ENCODE results near the gene CNTNAP5.

CNTNAP5 gene

DNA sequence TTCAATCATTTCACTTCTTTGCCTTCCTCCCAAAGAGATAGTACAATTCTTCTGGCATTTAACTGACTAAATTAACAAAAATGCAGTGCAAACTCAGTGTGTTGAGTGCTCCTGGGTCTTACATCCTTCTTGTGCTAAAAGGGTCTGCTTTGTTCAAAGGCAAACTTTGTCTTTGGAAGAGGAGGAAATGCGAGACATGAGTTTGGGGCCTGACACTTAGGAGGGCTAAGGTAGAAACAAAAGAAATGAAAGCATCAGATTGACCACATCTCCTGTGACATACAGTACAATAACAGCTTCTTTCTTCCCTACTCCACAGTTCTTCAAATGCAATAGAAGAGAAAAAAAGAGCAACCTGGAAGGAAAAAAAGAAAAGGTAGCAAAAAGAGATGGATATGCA is 161.7 kb downstream of the CNTNAP5 start:
- Histone ChIP-seq H3K4me3 (ENCODE audit: low read depth, low read length) (no peak overlapping the region), H3K36me3 (ENCODE audit: insufficient read depth, low read length) (no peaks in the 10 kb centered on the region), H3K27ac (ENCODE audit: low read depth, low read length) (no peak overlapping the region), H3K79me2 (ENCODE audit: control insufficient read depth, insufficient read depth, low read length, unreplicated experiment) (no peaks in the 10 kb centered on the region), H3K4me1 (ENCODE audit: control insufficient read depth, insufficient read depth, low read length, unreplicated experiment) (no peaks in the 10 kb centered on the region), H3K27me3 (ENCODE audit: insufficient read depth, low read length) (no peaks in the 10 kb centered on the region), H2AFZ (ENCODE audit: low read length, unreplicated experiment) (no peak overlapping the region)

DNA sequence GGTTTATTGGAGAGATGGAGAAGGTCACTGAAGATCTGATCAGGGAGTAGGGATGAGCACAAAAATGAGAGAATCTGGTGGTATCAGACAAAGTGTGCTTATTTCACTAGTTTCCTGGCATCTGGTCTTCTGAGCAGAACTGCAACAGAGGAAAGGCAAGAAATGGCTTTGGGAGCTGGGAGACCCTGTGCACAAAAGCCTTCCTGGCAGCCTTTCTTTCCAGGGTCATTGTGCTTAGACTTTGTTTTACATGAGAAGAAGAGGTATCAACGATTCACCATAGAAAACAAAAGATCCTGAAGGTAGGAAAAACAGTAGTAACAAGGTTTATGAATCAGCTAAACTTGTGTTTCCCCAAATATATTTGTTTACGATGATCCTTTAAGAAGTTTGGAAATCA is 162.9 kb downstream of the CNTNAP5 start:
- H3K27me3 ChIP-seq (ENCODE audit: insufficient read depth, low read length) = no peaks in the 10 kb centered on the region
- H3K36me3 ChIP-seq (ENCODE audit: insufficient read depth, low read length) = no peaks in the 10 kb centered on the region
- no peaks in the 10 kb centered on the region for H3K79me2 ChIP-seq (ENCODE audit: control insufficient read depth, insufficient read depth, low read length, unreplicated experiment)
- H3K4me1 ChIP-seq (ENCODE audit: control insufficient read depth, insufficient read depth, low read length, unreplicated experiment) = no peaks in the 10 kb centered on the region
- H3K4me3 ChIP-seq (ENCODE audit: low read depth, low read length) = no peak overlapping the region
- H3K27ac ChIP-seq (ENCODE audit: low read depth, low read length) = no peak overlapping the region
- no peak overlapping the region for H2AFZ ChIP-seq (ENCODE audit: low read length, unreplicated experiment)

DNA sequence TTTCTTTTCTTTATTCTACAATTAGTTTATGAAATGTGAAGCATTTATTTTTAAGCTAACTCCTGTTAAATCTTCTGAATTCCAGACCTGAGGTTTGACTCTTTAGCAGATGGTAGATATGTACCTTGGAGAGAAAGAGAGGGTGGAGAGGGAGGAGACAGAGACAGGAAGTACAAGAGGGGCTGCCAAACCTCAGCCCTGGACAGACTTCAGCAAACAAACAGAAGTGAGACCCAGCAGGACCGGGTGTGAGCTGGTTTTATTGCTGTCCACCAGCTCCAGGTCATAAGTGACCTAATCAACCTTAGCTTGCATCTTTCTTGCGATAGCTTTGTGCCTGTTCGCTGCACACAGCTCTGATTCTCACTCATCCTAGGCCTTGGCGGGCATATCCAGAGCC is 168.6 kb downstream of the CNTNAP5 start:
- Histone ChIP-seq H2AFZ (ENCODE audit: low read length, unreplicated experiment) (no peak overlapping the region), H3K27me3 (ENCODE audit: insufficient read depth, low read length) (no peaks in the 10 kb centered on the region)

DNA sequence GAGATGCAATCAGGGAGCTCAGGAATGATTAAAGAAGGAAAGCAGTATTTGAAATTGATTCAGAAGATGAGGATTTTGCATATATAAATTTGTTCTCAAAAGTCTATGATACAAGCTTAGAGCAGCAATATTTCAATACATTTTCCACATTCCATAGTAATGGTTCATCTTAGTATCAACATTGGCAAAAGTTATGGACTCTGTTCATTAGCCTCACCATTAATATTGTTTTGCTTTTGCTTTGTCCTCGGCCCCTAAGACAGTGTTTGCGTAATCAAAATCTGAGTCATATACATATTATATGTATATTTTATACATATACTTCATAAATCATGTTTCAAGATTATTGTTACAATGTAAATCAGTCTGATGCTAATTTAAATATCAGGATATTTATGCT is 176.6 kb downstream of the CNTNAP5 start:
- H3K36me3 ChIP-seq (ENCODE audit: insufficient read depth, low read length) = no peaks in the 10 kb centered on the region
- no peaks in the 10 kb centered on the region for H3K79me2 ChIP-seq (ENCODE audit: control insufficient read depth, insufficient read depth, low read length, unreplicated experiment)
- no peak overlapping the region for H2AFZ ChIP-seq (ENCODE audit: low read length, unreplicated experiment)
- H3K4me1 ChIP-seq (ENCODE audit: control insufficient read depth, insufficient read depth, low read length, unreplicated experiment) = no peaks in the 10 kb centered on the region
- H3K4me3 ChIP-seq (ENCODE audit: low read depth, low read length) = no peak overlapping the region
- no peak overlapping the region for H3K27ac ChIP-seq (ENCODE audit: low read depth, low read length)
- H3K27me3 ChIP-seq (ENCODE audit: insufficient read depth, low read length) = no peaks in the 10 kb centered on the region

More for the DNA sequence above, 168.6 kb downstream of the CNTNAP5 start:
- no peaks in the 10 kb centered on the region for H3K79me2 ChIP-seq (ENCODE audit: control insufficient read depth, insufficient read depth, low read length, unreplicated experiment)
- no peak overlapping the region for H3K4me3 ChIP-seq (ENCODE audit: low read depth, low read length)
- no peaks in the 10 kb centered on the region for H3K36me3 ChIP-seq (ENCODE audit: insufficient read depth, low read length)
- H3K27ac ChIP-seq (ENCODE audit: low read depth, low read length) = no peak overlapping the region
- no peaks in the 10 kb centered on the region for H3K4me1 ChIP-seq (ENCODE audit: control insufficient read depth, insufficient read depth, low read length, unreplicated experiment)

DNA sequence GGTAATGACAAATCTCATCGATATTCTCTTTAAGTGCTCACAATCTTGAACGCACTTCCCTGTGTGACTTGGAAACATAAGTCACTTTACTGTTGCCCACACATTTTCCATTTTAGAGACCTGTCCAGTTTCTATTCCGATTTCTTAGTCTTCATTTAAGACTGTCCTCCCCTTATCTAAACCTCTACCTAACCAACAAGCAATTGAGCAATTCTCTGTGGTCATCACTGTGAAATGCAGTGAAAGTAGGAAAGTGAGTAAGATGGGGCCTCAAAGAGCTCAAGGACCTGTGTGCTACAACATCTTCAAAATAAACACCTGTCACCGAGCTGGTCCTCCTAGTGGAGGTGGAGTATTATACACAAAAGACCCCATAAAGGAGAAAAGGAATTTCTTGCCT is 184.4 kb downstream of the CNTNAP5 start:
- no peaks in the 10 kb centered on the region for H3K27me3 ChIP-seq (ENCODE audit: insufficient read depth, low read length)
- H3K27ac ChIP-seq (ENCODE audit: low read depth, low read length) = no peak overlapping the region

DNA sequence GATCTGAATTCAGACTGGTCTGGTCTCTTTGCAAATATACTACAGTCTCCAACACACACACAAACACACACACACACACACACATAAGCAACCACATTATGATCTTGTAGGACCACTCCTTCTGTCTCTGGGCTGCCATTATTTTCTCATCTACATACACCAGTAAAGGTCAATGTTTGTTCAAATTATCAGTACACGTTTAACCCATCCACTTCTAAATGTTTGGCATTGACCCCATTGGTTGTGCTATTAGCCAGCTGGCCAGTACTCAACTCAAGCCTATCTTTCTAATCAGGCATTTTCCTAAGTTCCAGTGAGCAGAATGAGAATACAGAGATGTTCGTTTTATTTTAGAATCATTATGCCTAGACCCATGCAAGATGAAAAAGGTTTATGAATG is 186.4 kb downstream of the CNTNAP5 start:
- Histone ChIP-seq H2AFZ (ENCODE audit: low read length, unreplicated experiment) (no peak overlapping the region), H3K27me3 (ENCODE audit: insufficient read depth, low read length) (no peaks in the 10 kb centered on the region), H3K36me3 (ENCODE audit: insufficient read depth, low read length) (no peaks in the 10 kb centered on the region), H3K79me2 (ENCODE audit: control insufficient read depth, insufficient read depth, low read length, unreplicated experiment) (no peaks in the 10 kb centered on the region), H3K4me1 (ENCODE audit: control insufficient read depth, insufficient read depth, low read length, unreplicated experiment) (no peaks in the 10 kb centered on the region), H3K27ac (ENCODE audit: low read depth, low read length) (no peak overlapping the region), H3K4me3 (ENCODE audit: low read depth, low read length) (no peak overlapping the region)

More for the DNA sequence above, 184.4 kb downstream of the CNTNAP5 start:
- Histone ChIP-seq H3K4me1 (ENCODE audit: control insufficient read depth, insufficient read depth, low read length, unreplicated experiment) (no peaks in the 10 kb centered on the region), H3K79me2 (ENCODE audit: control insufficient read depth, insufficient read depth, low read length, unreplicated experiment) (no peaks in the 10 kb centered on the region), H2AFZ (ENCODE audit: low read length, unreplicated experiment) (no peak overlapping the region), H3K36me3 (ENCODE audit: insufficient read depth, low read length) (no peaks in the 10 kb centered on the region), H3K4me3 (ENCODE audit: low read depth, low read length) (no peak overlapping the region)

DNA sequence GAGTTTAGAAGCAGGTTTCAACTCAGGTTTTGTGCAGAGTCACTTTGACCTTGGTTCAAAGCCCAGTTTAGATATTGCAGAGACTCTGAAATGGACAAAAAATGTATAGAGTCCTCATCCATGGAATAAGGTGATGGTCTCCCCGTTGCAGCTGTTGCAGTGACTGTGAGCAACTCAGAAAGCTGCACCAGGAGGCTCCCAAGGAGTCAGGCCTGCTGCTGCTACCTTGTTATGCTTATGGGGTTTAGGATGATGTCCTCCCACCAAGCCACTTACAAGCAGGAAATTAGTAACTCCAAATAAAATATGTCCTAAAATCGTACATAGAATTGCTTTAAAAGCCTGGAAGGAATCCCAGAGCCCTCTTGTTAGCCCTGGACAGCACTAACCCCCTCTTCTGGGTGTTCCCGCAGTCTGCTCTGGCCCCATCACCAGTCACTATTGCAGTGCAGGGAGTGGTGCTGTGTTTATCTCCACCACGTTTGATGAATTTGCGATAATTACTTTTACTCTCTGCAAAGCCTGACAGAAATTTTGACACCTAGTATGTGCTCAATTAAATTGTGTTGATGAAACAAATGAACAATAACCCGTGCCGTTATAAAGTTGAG is 189.0 kb downstream of the CNTNAP5 start:
- H2AFZ ChIP-seq (ENCODE audit: low read length, unreplicated experiment) = no peak overlapping the region

DNA sequence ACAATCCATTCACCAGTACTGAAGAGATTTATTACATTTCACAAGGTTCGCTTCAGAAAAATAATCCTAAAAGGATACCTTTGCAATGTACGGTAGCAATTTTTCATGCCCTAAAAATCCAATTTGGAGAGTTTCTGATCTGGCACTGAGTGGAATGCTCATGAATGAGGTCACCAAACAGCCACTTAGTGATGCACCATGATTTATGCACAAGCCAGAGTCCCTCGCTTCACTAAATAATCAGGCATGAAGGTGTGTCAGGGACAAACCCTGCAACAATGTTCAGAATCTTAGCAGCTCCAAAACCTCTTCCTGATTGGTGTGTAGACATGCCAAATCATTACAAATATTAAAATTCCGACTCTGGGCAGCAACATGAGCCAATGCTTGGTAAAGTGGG is 221.1 kb downstream of the CNTNAP5 start:
- no peaks in the 10 kb centered on the region for H3K79me2 ChIP-seq (ENCODE audit: control insufficient read depth, insufficient read depth, low read length, unreplicated experiment)
- no peaks in the 10 kb centered on the region for H3K27me3 ChIP-seq (ENCODE audit: insufficient read depth, low read length)
- H3K36me3 ChIP-seq (ENCODE audit: insufficient read depth, low read length) = no peaks in the 10 kb centered on the region
- H3K4me3 ChIP-seq (ENCODE audit: low read depth, low read length) = no peak overlapping the region
- H3K4me1 ChIP-seq (ENCODE audit: control insufficient read depth, insufficient read depth, low read length, unreplicated experiment) = no peaks in the 10 kb centered on the region
- H2AFZ ChIP-seq (ENCODE audit: low read length, unreplicated experiment) = no peak overlapping the region
- H3K27ac ChIP-seq (ENCODE audit: low read depth, low read length) = no peak overlapping the region

More for the DNA sequence above, 189.0 kb downstream of the CNTNAP5 start:
- no peaks in the 10 kb centered on the region for H3K79me2 ChIP-seq (ENCODE audit: control insufficient read depth, insufficient read depth, low read length, unreplicated experiment)
- H3K4me3 ChIP-seq (ENCODE audit: low read depth, low read length) = no peak overlapping the region
- no peak overlapping the region for H3K27ac ChIP-seq (ENCODE audit: low read depth, low read length)
- no peaks in the 10 kb centered on the region for H3K36me3 ChIP-seq (ENCODE audit: insufficient read depth, low read length)
- no peaks in the 10 kb centered on the region for H3K4me1 ChIP-seq (ENCODE audit: control insufficient read depth, insufficient read depth, low read length, unreplicated experiment)
- H3K27me3 ChIP-seq (ENCODE audit: insufficient read depth, low read length) = no peaks in the 10 kb centered on the region

DNA sequence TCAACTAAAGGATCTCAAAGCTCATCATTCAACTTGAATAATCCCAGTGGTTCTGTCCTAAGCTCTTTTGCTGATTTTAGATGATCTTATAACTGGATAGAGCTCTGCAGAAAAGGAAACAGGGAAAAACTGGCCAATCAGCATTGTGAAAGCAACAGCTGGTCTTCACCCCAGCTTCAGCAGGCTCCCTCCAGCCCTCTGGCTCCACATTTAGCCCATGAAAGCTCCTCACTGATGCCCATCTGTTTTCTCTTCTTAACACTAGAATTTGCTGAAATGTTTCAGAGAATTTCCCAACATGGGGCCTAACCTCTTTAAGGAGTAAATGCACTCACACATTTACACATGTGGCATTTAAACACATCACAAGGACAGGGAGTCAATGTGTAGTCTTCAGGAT is 223.3 kb downstream of the CNTNAP5 start:
- no peak overlapping the region for H2AFZ ChIP-seq (ENCODE audit: low read length, unreplicated experiment)

DNA sequence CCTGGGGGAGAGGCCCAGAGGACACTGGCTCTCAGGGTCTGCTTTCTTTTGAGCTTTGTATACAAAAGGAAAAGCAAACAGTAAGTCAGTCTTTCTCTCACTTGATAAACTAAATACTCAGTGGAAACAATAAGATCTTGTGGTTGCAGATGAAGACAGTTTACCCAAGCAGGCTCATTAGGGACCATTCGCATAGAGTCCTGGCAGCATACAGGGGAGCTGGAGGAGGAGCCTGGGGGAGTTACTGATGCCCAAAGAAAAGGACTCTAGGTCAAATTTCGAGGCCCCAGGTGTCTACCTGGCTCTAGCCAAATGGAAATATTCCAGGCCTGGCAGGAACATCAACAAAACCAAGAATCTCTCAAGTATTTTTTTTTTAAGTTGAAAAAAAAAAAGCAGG is 225.3 kb downstream of the CNTNAP5 start:
- Histone ChIP-seq H3K36me3 (ENCODE audit: insufficient read depth, low read length) (no peaks in the 10 kb centered on the region), H2AFZ (ENCODE audit: low read length, unreplicated experiment) (no peak overlapping the region), H3K4me1 (ENCODE audit: control insufficient read depth, insufficient read depth, low read length, unreplicated experiment) (no peaks in the 10 kb centered on the region), H3K27me3 (ENCODE audit: insufficient read depth, low read length) (no peaks in the 10 kb centered on the region), H3K79me2 (ENCODE audit: control insufficient read depth, insufficient read depth, low read length, unreplicated experiment) (no peaks in the 10 kb centered on the region), H3K4me3 (ENCODE audit: low read depth, low read length) (no peak overlapping the region), H3K27ac (ENCODE audit: low read depth, low read length) (no peak overlapping the region)

More for the DNA sequence above, 223.3 kb downstream of the CNTNAP5 start:
- H3K4me3 ChIP-seq (ENCODE audit: low read depth, low read length) = no peak overlapping the region
- no peak overlapping the region for H3K27ac ChIP-seq (ENCODE audit: low read depth, low read length)
- H3K27me3 ChIP-seq (ENCODE audit: insufficient read depth, low read length) = no peaks in the 10 kb centered on the region
- H3K79me2 ChIP-seq (ENCODE audit: control insufficient read depth, insufficient read depth, low read length, unreplicated experiment) = no peaks in the 10 kb centered on the region
- H3K36me3 ChIP-seq (ENCODE audit: insufficient read depth, low read length) = no peaks in the 10 kb centered on the region
- H3K4me1 ChIP-seq (ENCODE audit: control insufficient read depth, insufficient read depth, low read length, unreplicated experiment) = no peaks in the 10 kb centered on the region

DNA sequence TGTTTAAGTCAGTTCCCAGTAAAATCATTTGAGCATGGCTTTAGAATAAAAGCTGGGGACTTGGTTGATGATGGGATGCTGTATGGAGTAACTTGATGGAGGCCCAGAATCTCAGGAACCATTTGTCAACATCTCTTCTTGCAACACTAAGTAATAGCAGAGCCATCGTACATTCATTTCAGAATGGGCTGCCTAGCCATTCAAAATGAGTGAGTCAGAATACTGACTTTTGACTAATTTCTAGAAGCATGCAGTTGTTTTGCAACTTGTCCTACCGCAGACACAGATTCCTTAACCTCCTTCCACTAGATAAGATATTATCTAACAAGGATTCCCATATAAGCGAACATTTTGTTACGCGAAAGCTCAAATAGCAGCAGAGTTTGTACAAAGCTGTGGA is 229.5 kb downstream of the CNTNAP5 start:
- Histone ChIP-seq H3K27me3 (ENCODE audit: insufficient read depth, low read length) (no peaks in the 10 kb centered on the region), H2AFZ (ENCODE audit: low read length, unreplicated experiment) (no peak overlapping the region), H3K4me3 (ENCODE audit: low read depth, low read length) (no peak overlapping the region), H3K79me2 (ENCODE audit: control insufficient read depth, insufficient read depth, low read length, unreplicated experiment) (no peaks in the 10 kb centered on the region), H3K36me3 (ENCODE audit: insufficient read depth, low read length) (no peaks in the 10 kb centered on the region), H3K27ac (ENCODE audit: low read depth, low read length) (no peak overlapping the region), H3K4me1 (ENCODE audit: control insufficient read depth, insufficient read depth, low read length, unreplicated experiment) (no peaks in the 10 kb centered on the region)
